Measurements from ENCODE around the gene MAPK13. TPM values are rescaled to one million over a fixed set of nuclear protein-coding genes. Genes with fewer than 3 reads are reported as not detected.

MAPK13 gene
- total RNA-seq, 3 donors from 2014 or later (not counting 1 experiment from before 2014, with no cell fraction given), result 39.4 to 52.1 (median 49.9) TPM

- no peak overlapping the region for H3K4me3 ChIP-seq (ENCODE audit: low read length)
- Mint-ChIP-seq H3K27ac (no peak overlapping the region), H3K27me3 (ENCODE audit: low read depth in 2 of 2) (peaks cover 0 to 3% of the 10 kb centered on the region in 2 donors), H3K4me1 (no peaks in the 10 kb centered on the region), H3K36me3 (no peaks in the 10 kb centered on the region), H3K4me3 (no peak overlapping the region), H3K9me3 (no peaks in the 10 kb centered on the region)
- WGBS (ENCODE audit: insufficient coverage), result 100% methylated on average over 3 of the region's 4 CpGs
- H3K9me3 ChIP-seq (ENCODE audit: control insufficient read depth, insufficient read depth, low read length), result peaks cover 2% of the 10 kb centered on the region
- H3K27ac ChIP-seq (ENCODE audit: low read length), result no peak overlapping the region
- no peak for TF ChIP-seq CTCF (IDR thresholded peaks at IDR 0.05)
- H3K4me1 ChIP-seq (ENCODE audit: control insufficient read depth, insufficient read depth, low read length), result no peaks in the 10 kb centered on the region
- H3K27me3 ChIP-seq (ENCODE audit: control insufficient read depth, insufficient read depth, low read length), result no peaks in the 10 kb centered on the region
- ATAC-seq (no peak), DNase-seq (no peak)
- no peaks in the 10 kb centered on the region for H3K36me3 ChIP-seq (ENCODE audit: control insufficient read depth, insufficient read depth, low read length)
- intact Hi-C loops (cut with micrococcal nuclease), result no loop called here
Observed at GRCh38 chr6:36160147-36160760, 29.9 kb downstream of the MAPK13 start.

GRCh38 chr6:36169023-36170007, 39.0 kb downstream of the MAPK13 start:
- Histone ChIP-seq H3K4me1 (ENCODE audit: control insufficient read depth, insufficient read depth, low read length) (peaks cover 12% of the 10 kb centered on the region), H3K27me3 (ENCODE audit: control insufficient read depth, insufficient read depth, low read length) (no peaks in the 10 kb centered on the region), H3K9me3 (ENCODE audit: control insufficient read depth, insufficient read depth, low read length) (no peaks in the 10 kb centered on the region), H3K27ac (ENCODE audit: low read length) (peak overlapping the region; percentile 72), H3K4me3 (ENCODE audit: low read length) (no peak overlapping the region), H3K36me3 (ENCODE audit: control insufficient read depth, insufficient read depth, low read length) (no peaks in the 10 kb centered on the region)
- H3K9me3 Mint-ChIP-seq, result peaks cover 0 to 2% of the 10 kb centered on the region in 2 donors
- peaks cover 25 to 29% of the 10 kb centered on the region in 2 donors for H3K4me1 Mint-ChIP-seq
- H3K27me3 Mint-ChIP-seq (ENCODE audit: low read depth in 2 of 2), result no peaks in the 10 kb centered on the region
- ATAC-seq (peak; percentile 75 to 79 (median 79)), DNase-seq (no peak)
- H3K36me3 Mint-ChIP-seq, result no peaks in the 10 kb centered on the region
- no peak for TF ChIP-seq CTCF (IDR thresholded peaks at IDR 0.05)
- H3K27ac Mint-ChIP-seq, result peak overlapping the region; percentile 80 to 93
- intact Hi-C loops (cut with micrococcal nuclease), result no loop called here
- H3K4me3 Mint-ChIP-seq, result peak overlapping the region; percentile 28
- WGBS (ENCODE audit: insufficient coverage), result 92% methylated on average over 2 of the region's 2 CpGs

GRCh38 chr6:36170704-36171103, 40.4 kb downstream of the MAPK13 start:
- peaks cover 25 to 29% of the 10 kb centered on the region in 2 donors for H3K4me1 Mint-ChIP-seq
- no peak overlapping the region for H3K27ac Mint-ChIP-seq
- no CpG with 5 or more reads among the region's 2 CpGs for WGBS (ENCODE audit: insufficient coverage)
- no peak overlapping the region for H3K4me3 Mint-ChIP-seq
- Histone ChIP-seq H3K27me3 (ENCODE audit: control insufficient read depth, insufficient read depth, low read length) (no peaks in the 10 kb centered on the region), H3K4me3 (ENCODE audit: low read length) (no peak overlapping the region), H3K36me3 (ENCODE audit: control insufficient read depth, insufficient read depth, low read length) (no peaks in the 10 kb centered on the region), H3K4me1 (ENCODE audit: control insufficient read depth, insufficient read depth, low read length) (peaks cover 12% of the 10 kb centered on the region), H3K9me3 (ENCODE audit: control insufficient read depth, insufficient read depth, low read length) (no peaks in the 10 kb centered on the region), H3K27ac (ENCODE audit: low read length) (no peak overlapping the region)
- H3K27me3 Mint-ChIP-seq (ENCODE audit: low read depth in 2 of 2), result no peaks in the 10 kb centered on the region
- TF ChIP-seq CTCF (IDR thresholded peaks at IDR 0.05), result no peak
- no peaks in the 10 kb centered on the region for H3K36me3 Mint-ChIP-seq
- peaks cover 0 to 2% of the 10 kb centered on the region in 2 donors for H3K9me3 Mint-ChIP-seq
- intact Hi-C loops (cut with micrococcal nuclease), result no loop called here
- DNase-seq (no peak), ATAC-seq (no peak)

Measured in natural killer cell (primary cell).